Measurements from ENCODE around the gene COL5A1. TPM values are rescaled to one million over a fixed set of nuclear protein-coding genes. Genes with fewer than 3 reads are reported as not detected.

Gene COL5A1
- total RNA-seq, 2 donors from 2014 or later = 127 to 129 TPM

- Histone ChIP-seq H3K27ac (peak overlapping the region; percentile 72 to 79), H3K27me3 (replicated peaks; ENCODE audit: insufficient read depth) (no peaks in the 10 kb centered on the region), H3K9me3 (no peaks in the 10 kb centered on the region), H3K4me3 (peak overlapping the region; percentile 2), H3K36me3 (no peaks in the 10 kb centered on the region), H3K4me1 (ENCODE audit: control insufficient read depth in 1 of 2, low read depth in 2 of 2) (peaks cover 33 to 68% of the 10 kb centered on the region in 2 donors)
- no peak for TF ChIP-seq CTCF (IDR thresholded peaks at IDR 0.05)
- no peak for DNase-seq (ENCODE audit: low spot score)
- no peak for ATAC-seq (ENCODE audit: insufficient number of reproducible peaks, low FRiP score, low read depth)
These were observed 38.9 kb downstream of the COL5A1 start for GRCh38 chr9:134680393-134681060.

- peak overlapping the region; percentile 72 to 79 for H3K27ac ChIP-seq
- ATAC-seq (ENCODE audit: insufficient number of reproducible peaks, low FRiP score, low read depth) = no peak
- TF ChIP-seq CTCF (IDR thresholded peaks at IDR 0.05) = no peak
- H3K4me1 ChIP-seq (ENCODE audit: control insufficient read depth in 1 of 2, low read depth in 2 of 2) = peaks cover 33 to 67% of the 10 kb centered on the region in 2 donors
- no peaks in the 10 kb centered on the region for H3K9me3 ChIP-seq
- no peak for DNase-seq (ENCODE audit: low spot score)
- H3K36me3 ChIP-seq = no peaks in the 10 kb centered on the region
- no peaks in the 10 kb centered on the region for H3K27me3 ChIP-seq (replicated peaks; ENCODE audit: insufficient read depth)
- peak overlapping the region; percentile 2 for H3K4me3 ChIP-seq
These were observed 39.6 kb downstream of the COL5A1 start for GRCh38 chr9:134681061-134681661.

GRCh38 chr9:134682026-134682425 lies 40.4 kb downstream of the COL5A1 start:
- DNase-seq (ENCODE audit: low spot score) = no peak
- no peak for TF ChIP-seq CTCF (IDR thresholded peaks at IDR 0.05)
- H3K36me3 ChIP-seq = no peaks in the 10 kb centered on the region

GRCh38 chr9:134682651-134683364 lies 41.2 kb downstream of the COL5A1 start:
- H3K27ac ChIP-seq = peak overlapping the region; percentile 72 to 79
- ATAC-seq (ENCODE audit: insufficient number of reproducible peaks, low FRiP score, low read depth) (no peak), DNase-seq (ENCODE audit: low spot score) (no peak)
- no peak overlapping the region for H3K4me3 ChIP-seq
- no peak for TF ChIP-seq CTCF (IDR thresholded peaks at IDR 0.05)
- no peaks in the 10 kb centered on the region for H3K9me3 ChIP-seq
- peaks cover 33 to 65% of the 10 kb centered on the region in 2 donors for H3K4me1 ChIP-seq (ENCODE audit: control insufficient read depth in 1 of 2, low read depth in 2 of 2)
- no peaks in the 10 kb centered on the region for H3K36me3 ChIP-seq
- H3K27me3 ChIP-seq (replicated peaks; ENCODE audit: insufficient read depth) = no peaks in the 10 kb centered on the region

More at GRCh38 chr9:134682026-134682425, 40.4 kb downstream of the COL5A1 start:
- H3K4me3 ChIP-seq = peak overlapping the region; percentile 5
- ATAC-seq (ENCODE audit: insufficient number of reproducible peaks, low FRiP score, low read depth) = no peak
- H3K4me1 ChIP-seq (ENCODE audit: control insufficient read depth in 1 of 2, low read depth in 2 of 2) = peaks cover 33 to 60% of the 10 kb centered on the region in 2 donors
- peak overlapping the region; percentile 72 to 79 for H3K27ac ChIP-seq
- H3K27me3 ChIP-seq (replicated peaks; ENCODE audit: insufficient read depth) = no peaks in the 10 kb centered on the region
- no peaks in the 10 kb centered on the region for H3K9me3 ChIP-seq

- ATAC-seq (ENCODE audit: insufficient number of reproducible peaks, low FRiP score, low read depth) = no peak
- no peak for DNase-seq (ENCODE audit: low spot score)
- TF ChIP-seq CTCF (IDR thresholded peaks at IDR 0.05) = no peak
- no peaks in the 10 kb centered on the region for H3K27me3 ChIP-seq (replicated peaks; ENCODE audit: insufficient read depth)
- peak overlapping the region; percentile 36 for H3K4me3 ChIP-seq
- no peaks in the 10 kb centered on the region for H3K9me3 ChIP-seq
- no peaks in the 10 kb centered on the region for H3K36me3 ChIP-seq
- H3K4me1 ChIP-seq (ENCODE audit: control insufficient read depth in 1 of 2, low read depth in 2 of 2) = peaks cover 33 to 65% of the 10 kb centered on the region in 2 donors
- peak overlapping the region; percentile 57 to 72 for H3K27ac ChIP-seq
These were observed 42.2 kb downstream of the COL5A1 start for GRCh38 chr9:134683714-134684374.
